HEK293 (cell line): ENCODE measurements around the gene P2RX1.

Experiments used
- CTCF ChIA-PET: fragments of 350-600 bp; formaldehyde crosslinking; extraction: SDS; loops from one replicate; lab custom pipeline; 2021; ENCODE audit warnings: antibody characterized with exemption; lab: Yijun Ruan, JAX
- POLR2A ChIA-PET: fragments of 300-600 bp; formaldehyde crosslinking; extraction: SDS; loops from one replicate; lab custom pipeline; 2020; ENCODE audit warnings: antibody characterized with exemption, inconsistent platforms; lab: Yijun Ruan, JAX
- H3K27ac ChIP-seq: fragments of 200-500 bp; sonication (Bioruptor generic); 2 replicates; pipeline ENCODE4 v1.5.1; 2014; ENCODE audit warnings: low read depth, low read length, control low read depth, inconsistent platforms; ENCODE audit errors: extremely low read depth
- H3K36me3 ChIP-seq, 2 experiments: fragments of 200-500 bp in 1 of 2; sonication (Bioruptor generic) in 1 of 2; 1 replicate in 1 of 2; 2 replicates in 1 of 2; pipeline ENCODE4 v1.5.1; 2014 to 2017; ENCODE audit warnings: inconsistent platforms in 2 of 2, low read length in 2 of 2; ENCODE audit not compliant: control insufficient read depth in 2 of 2, insufficient read depth in 1 of 2
- H3K4me1 ChIP-seq: fragments of 200-500 bp; sonication (Bioruptor generic); 2 replicates; pipeline ENCODE4 v1.5.1; 2014; ENCODE audit warnings: mild to moderate bottlenecking, low read length, inconsistent platforms; ENCODE audit not compliant: control insufficient read depth, insufficient read depth
- H3K4me3 ChIP-seq: 2 replicates; pipeline ENCODE4 v1.5.1; 2011; ENCODE audit warnings: low read depth, mild to moderate bottlenecking, control low read depth, low read length, moderate library complexity
- H3K9me3 ChIP-seq: fragments of 200-500 bp; sonication (Bioruptor generic); 2 replicates; pipeline ENCODE4 v1.5.1; 2014; ENCODE audit warnings: low read depth, low read length, inconsistent platforms; ENCODE audit not compliant: control insufficient read depth, insufficient read depth
- HIC1 ChIP-seq: fragments of 450-650 bp; formaldehyde crosslinking; IDR thresholded peaks from 2 replicates; pipeline ENCODE4 v1.5.1; 2016; ENCODE audit warnings: missing biosample characterization, missing genetic modification characterization
- SCRT1 ChIP-seq: fragments of 450-650 bp; formaldehyde crosslinking; IDR thresholded peaks from 2 replicates; pipeline ENCODE4 v1.5.1; 2016; ENCODE audit warnings: missing biosample characterization, missing genetic modification characterization, borderline replicate concordance
- SCRT2 ChIP-seq: fragments of 450-650 bp; formaldehyde crosslinking; IDR thresholded peaks from 2 replicates; pipeline ENCODE4 v1.5.1; 2016; ENCODE audit warnings: missing biosample characterization, missing genetic modification characterization
- ZFHX2 ChIP-seq: fragments of 450-650 bp; formaldehyde crosslinking; conservative IDR thresholded peaks from 2 replicates; pipeline ENCODE4 v1.5.1; 2016; ENCODE audit warnings: missing biosample characterization, missing genetic modification characterization
- ZNF133 ChIP-seq: fragments of 450-650 bp; formaldehyde crosslinking; IDR thresholded peaks from 2 replicates; pipeline ENCODE4 v1.5.1; 2016; ENCODE audit warnings: missing biosample characterization, missing genetic modification characterization
- ZNF140 ChIP-seq: fragments of 450-650 bp; formaldehyde crosslinking; IDR thresholded peaks from 2 replicates; pipeline ENCODE4 v1.5.1; 2016; ENCODE audit warnings: missing biosample characterization, missing genetic modification characterization
- ZNF155 ChIP-seq: fragments of 450-650 bp; formaldehyde crosslinking; IDR thresholded peaks from 2 replicates; pipeline ENCODE4 v1.5.1; 2016; ENCODE audit warnings: missing biosample characterization, missing genetic modification characterization
- ZNF157 ChIP-seq: fragments of 450-650 bp; formaldehyde crosslinking; IDR thresholded peaks from 2 replicates; pipeline ENCODE4 v1.5.1; 2016; ENCODE audit warnings: missing biosample characterization, missing genetic modification characterization
- ZNF19 ChIP-seq: fragments of 450-650 bp; formaldehyde crosslinking; IDR thresholded peaks from 2 replicates; pipeline ENCODE4; 2016; ENCODE audit warnings: missing biosample characterization, missing genetic modification characterization, low read depth
- ZNF221 ChIP-seq: fragments of 450-650 bp; formaldehyde crosslinking; IDR thresholded peaks from 2 replicates; pipeline ENCODE4 v1.5.1; 2017; ENCODE audit warnings: missing biosample characterization, missing genetic modification characterization, borderline replicate concordance
- ZNF292 ChIP-seq: fragments of 450-650 bp; formaldehyde crosslinking; IDR thresholded peaks from 2 replicates; pipeline ENCODE4 v1.5.1; 2016; ENCODE audit warnings: low read depth, missing biosample characterization, missing genetic modification characterization, borderline replicate concordance
- ZNF354C ChIP-seq: fragments of 450-650 bp; formaldehyde crosslinking; IDR thresholded peaks from 2 replicates; pipeline ENCODE4 v1.5.1; 2016; ENCODE audit warnings: missing biosample characterization, missing genetic modification characterization, low read depth, borderline replicate concordance
- ZNF433 ChIP-seq: fragments of 450-650 bp; formaldehyde crosslinking; IDR thresholded peaks from 2 replicates; pipeline ENCODE4 v1.5.1; 2016; ENCODE audit warnings: missing biosample characterization, missing genetic modification characterization, low read depth
- ZNF48 ChIP-seq: fragments of 450-650 bp; formaldehyde crosslinking; IDR thresholded peaks from 2 replicates; pipeline ENCODE4 v1.5.1; 2016; ENCODE audit warnings: missing biosample characterization, missing genetic modification characterization
- ZNF530 ChIP-seq: fragments of 450-650 bp; formaldehyde crosslinking; IDR thresholded peaks from 2 replicates; pipeline ENCODE4 v1.5.1; 2016; ENCODE audit warnings: low read depth, missing biosample characterization, missing genetic modification characterization
- ZNF629 ChIP-seq: fragments of 450-650 bp; formaldehyde crosslinking; IDR thresholded peaks from 2 replicates; pipeline ENCODE4 v1.5.1; 2017; ENCODE audit warnings: missing biosample characterization, missing genetic modification characterization
- ZNF654 ChIP-seq: fragments of 450-650 bp; formaldehyde crosslinking; IDR thresholded peaks from 2 replicates; pipeline ENCODE4 v1.5.1; 2016; ENCODE audit warnings: low read depth, missing biosample characterization, missing genetic modification characterization
- ZNF707 ChIP-seq: fragments of 450-650 bp; formaldehyde crosslinking; IDR thresholded peaks from 2 replicates; pipeline ENCODE4 v1.5.1; 2016; ENCODE audit warnings: missing biosample characterization, missing genetic modification characterization
- TF ChIP-seq, protein P1 (sequence below): fragments of 450-650 bp; formaldehyde crosslinking; IDR thresholded peaks from 2 replicates; pipeline ENCODE4 v1.5.1; 2016; ENCODE audit warnings: missing biosample characterization, missing genetic modification characterization
- TF ChIP-seq, protein P2 (sequence below): fragments of 450-650 bp; formaldehyde crosslinking; IDR thresholded peaks from 2 replicates; pipeline ENCODE4 v1.5.1; 2017; ENCODE audit warnings: missing biosample characterization, missing genetic modification characterization
- TF ChIP-seq, protein P3 (sequence below): fragments of 450-650 bp; formaldehyde crosslinking; IDR thresholded peaks from 2 replicates; pipeline ENCODE4 v1.5.1; 2016; ENCODE audit warnings: missing biosample characterization, missing genetic modification characterization
- TF ChIP-seq, protein P4 (sequence below): sonication (generic); formaldehyde crosslinking; IDR thresholded peaks from 2 replicates; pipeline ENCODE4 v1.8.1; 2022; ENCODE audit warnings: mild to moderate bottlenecking, moderate library complexity, missing genetic modification reagents
- TF ChIP-seq, protein P5 (sequence below): fragments of 450-650 bp; formaldehyde crosslinking; IDR thresholded peaks from 2 replicates; pipeline ENCODE4 v1.5.1; 2016; ENCODE audit warnings: missing biosample characterization, missing genetic modification characterization

Gene P2RX1

DNA sequence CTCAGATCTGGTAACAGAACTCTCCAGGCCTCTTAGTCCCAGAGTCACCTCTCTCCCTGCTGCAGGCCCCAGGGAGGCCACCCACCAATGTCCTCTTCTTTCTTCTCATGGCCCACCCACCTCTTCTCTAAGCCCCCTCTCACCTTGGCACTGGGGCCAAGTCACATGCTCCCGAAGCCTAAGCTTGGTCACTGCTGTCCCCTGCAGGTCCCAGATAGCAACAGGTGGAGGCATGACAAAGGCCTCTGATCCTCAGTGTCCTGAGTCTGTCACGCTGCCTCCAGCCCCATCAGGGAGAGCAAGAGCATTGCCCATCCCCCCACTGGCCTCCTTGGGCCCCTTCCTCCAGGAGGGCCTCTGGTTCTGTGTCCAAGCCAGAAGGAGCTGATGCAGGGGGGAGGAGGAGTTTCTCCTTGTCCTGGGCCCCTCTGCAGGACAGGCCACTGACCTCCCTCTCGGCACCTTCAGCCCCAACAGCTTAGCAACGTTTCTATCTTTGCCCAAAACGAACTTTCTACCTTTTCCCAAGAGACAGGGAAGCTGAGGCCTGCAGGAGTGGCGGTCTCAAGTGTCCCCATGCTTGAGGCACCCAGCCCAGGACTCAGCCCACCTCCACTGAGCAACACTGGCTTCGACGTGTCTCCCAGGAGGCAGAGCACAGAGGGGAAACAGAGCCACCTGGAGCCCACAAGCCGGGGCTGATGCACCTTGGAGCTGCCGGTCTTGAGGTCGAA, 8.6 kb downstream of the P2RX1 start:
- TF ChIP-seq ZNF19 (tag by site-specific recombination), result no peak
- no peak for TF ChIP-seq ZNF48 (tag by site-specific recombination)
- TF ChIP-seq SCRT2 (tag by site-specific recombination), result peak; percentile 97
- peak; percentile 41; the same call in 1 of the 2 replicates for TF ChIP-seq ZNF654 (tag by site-specific recombination)
- TF ChIP-seq, protein P1, sequence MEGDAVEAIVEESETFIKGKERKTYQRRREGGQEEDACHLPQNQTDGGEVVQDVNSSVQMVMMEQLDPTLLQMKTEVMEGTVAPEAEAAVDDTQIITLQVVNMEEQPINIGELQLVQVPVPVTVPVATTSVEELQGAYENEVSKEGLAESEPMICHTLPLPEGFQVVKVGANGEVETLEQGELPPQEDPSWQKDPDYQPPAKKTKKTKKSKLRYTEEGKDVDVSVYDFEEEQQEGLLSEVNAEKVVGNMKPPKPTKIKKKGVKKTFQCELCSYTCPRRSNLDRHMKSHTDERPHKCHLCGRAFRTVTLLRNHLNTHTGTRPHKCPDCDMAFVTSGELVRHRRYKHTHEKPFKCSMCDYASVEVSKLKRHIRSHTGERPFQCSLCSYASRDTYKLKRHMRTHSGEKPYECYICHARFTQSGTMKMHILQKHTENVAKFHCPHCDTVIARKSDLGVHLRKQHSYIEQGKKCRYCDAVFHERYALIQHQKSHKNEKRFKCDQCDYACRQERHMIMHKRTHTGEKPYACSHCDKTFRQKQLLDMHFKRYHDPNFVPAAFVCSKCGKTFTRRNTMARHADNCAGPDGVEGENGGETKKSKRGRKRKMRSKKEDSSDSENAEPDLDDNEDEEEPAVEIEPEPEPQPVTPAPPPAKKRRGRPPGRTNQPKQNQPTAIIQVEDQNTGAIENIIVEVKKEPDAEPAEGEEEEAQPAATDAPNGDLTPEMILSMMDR (tag by site-specific recombination), result peak; percentile 68; the same call in 1 of the 2 replicates
- TF ChIP-seq ZFHX2 (tag by site-specific recombination), result 0 out of 2 replicates have a peak, but pooled peaks have one; percentile 36
- TF ChIP-seq, protein P2, sequence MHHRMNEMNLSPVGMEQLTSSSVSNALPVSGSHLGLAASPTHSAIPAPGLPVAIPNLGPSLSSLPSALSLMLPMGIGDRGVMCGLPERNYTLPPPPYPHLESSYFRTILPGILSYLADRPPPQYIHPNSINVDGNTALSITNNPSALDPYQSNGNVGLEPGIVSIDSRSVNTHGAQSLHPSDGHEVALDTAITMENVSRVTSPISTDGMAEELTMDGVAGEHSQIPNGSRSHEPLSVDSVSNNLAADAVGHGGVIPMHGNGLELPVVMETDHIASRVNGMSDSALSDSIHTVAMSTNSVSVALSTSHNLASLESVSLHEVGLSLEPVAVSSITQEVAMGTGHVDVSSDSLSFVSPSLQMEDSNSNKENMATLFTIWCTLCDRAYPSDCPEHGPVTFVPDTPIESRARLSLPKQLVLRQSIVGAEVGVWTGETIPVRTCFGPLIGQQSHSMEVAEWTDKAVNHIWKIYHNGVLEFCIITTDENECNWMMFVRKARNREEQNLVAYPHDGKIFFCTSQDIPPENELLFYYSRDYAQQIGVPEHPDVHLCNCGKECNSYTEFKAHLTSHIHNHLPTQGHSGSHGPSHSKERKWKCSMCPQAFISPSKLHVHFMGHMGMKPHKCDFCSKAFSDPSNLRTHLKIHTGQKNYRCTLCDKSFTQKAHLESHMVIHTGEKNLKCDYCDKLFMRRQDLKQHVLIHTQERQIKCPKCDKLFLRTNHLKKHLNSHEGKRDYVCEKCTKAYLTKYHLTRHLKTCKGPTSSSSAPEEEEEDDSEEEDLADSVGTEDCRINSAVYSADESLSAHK (tag by site-specific recombination), result peak; percentile 89
- TF ChIP-seq SCRT1 (tag by site-specific recombination), result peak; percentile 94
- no peaks in the 10 kb centered on the region for H3K9me3 ChIP-seq
- no peaks in the 10 kb centered on the region for H3K36me3 ChIP-seq
- CTCF ChIA-PET, result interaction anchor here (0.6 to 4.1 kb wide), 16 partner anchors 13 to 221 kb away, joined by 3 to 52 read pairs (median 4); partner anchors contain the start of genes CAMKK1, HASPIN and NCBP3
- POLR2A ChIA-PET, result interaction anchor here (0.7 kb wide), 1 partner anchor 13 kb away, joined by 3 read pairs; no protein-coding TSS in a partner anchor
- no peaks in the 10 kb centered on the region for H3K4me1 ChIP-seq
- no peak overlapping the region for H3K4me3 ChIP-seq
- H3K27ac ChIP-seq, result no peak overlapping the region

GRCh38 chr17:3906881-3907280, 9.4 kb downstream of the P2RX1 start:
- ChIA-PET CTCF (interaction anchor here (0.6 to 4.1 kb wide), 11 partner anchors 13 to 262 kb away, joined by 3 to 52 read pairs (median 4); partner anchors contain the start of genes CAMKK1, HASPIN and NCBP3), POLR2A (interaction anchor here (0.7 kb wide), 1 partner anchor 12 kb away, joined by 3 read pairs; no protein-coding TSS in a partner anchor)
- H3K27ac ChIP-seq, result no peak overlapping the region
- TF ChIP-seq ZNF140 (tag by site-specific recombination) (no peak), ZNF157 (tag by site-specific recombination) (no peak), ZNF354C (tag by site-specific recombination) (no peak), ZNF133 (no peak), ZNF433 (tag by site-specific recombination) (no peak), ZNF155 (tag by site-specific recombination) (no peak), ZNF629 (tag by site-specific recombination) (no peak), ZNF530 (tag by site-specific recombination) (no peak), HIC1 (tag by site-specific recombination) (no peak), ZNF221 (tag by site-specific recombination) (no peak), ZNF292 (tag by site-specific recombination) (no peak), ZNF707 (tag by site-specific recombination) (no peak)
- TF ChIP-seq, protein P3, sequence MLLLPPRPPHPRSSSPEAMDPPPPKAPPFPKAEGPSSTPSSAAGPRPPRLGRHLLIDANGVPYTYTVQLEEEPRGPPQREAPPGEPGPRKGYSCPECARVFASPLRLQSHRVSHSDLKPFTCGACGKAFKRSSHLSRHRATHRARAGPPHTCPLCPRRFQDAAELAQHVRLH, result no peak
- TF ChIP-seq, protein P4, sequence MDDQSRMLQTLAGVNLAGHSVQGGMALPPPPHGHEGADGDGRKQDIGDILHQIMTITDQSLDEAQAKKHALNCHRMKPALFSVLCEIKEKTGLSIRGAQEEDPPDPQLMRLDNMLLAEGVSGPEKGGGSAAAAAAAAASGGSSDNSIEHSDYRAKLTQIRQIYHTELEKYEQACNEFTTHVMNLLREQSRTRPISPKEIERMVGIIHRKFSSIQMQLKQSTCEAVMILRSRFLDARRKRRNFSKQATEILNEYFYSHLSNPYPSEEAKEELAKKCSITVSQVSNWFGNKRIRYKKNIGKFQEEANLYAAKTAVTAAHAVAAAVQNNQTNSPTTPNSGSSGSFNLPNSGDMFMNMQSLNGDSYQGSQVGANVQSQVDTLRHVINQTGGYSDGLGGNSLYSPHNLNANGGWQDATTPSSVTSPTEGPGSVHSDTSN, result no peak
- TF ChIP-seq, protein P5, sequence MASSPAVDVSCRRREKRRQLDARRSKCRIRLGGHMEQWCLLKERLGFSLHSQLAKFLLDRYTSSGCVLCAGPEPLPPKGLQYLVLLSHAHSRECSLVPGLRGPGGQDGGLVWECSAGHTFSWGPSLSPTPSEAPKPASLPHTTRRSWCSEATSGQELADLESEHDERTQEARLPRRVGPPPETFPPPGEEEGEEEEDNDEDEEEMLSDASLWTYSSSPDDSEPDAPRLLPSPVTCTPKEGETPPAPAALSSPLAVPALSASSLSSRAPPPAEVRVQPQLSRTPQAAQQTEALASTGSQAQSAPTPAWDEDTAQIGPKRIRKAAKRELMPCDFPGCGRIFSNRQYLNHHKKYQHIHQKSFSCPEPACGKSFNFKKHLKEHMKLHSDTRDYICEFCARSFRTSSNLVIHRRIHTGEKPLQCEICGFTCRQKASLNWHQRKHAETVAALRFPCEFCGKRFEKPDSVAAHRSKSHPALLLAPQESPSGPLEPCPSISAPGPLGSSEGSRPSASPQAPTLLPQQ (tag by site-specific recombination), result no peak

More at GRCh38 chr17:3906881-3907280, 9.4 kb downstream of the P2RX1 start:
- Histone ChIP-seq H3K9me3 (no peaks in the 10 kb centered on the region), H3K4me1 (no peaks in the 10 kb centered on the region), H3K4me3 (no peak overlapping the region), H3K36me3 (no peaks in the 10 kb centered on the region)
